Subcutaneous abdominal adipose tissue (tissue), 5 donors: ENCODE data around the gene DYNLL2.

Source experiments
- H3K27ac ChIP-seq: one replicate; pipeline ENCODE4 v1.7.0; 2013; ENCODE audit warnings: low read depth, mild to moderate bottlenecking, inconsistent platforms, low read length, moderate library complexity
- H3K27me3 ChIP-seq, 5 donors: one replicate each; pipeline ENCODE4 v1.7.0; 2013; ENCODE audit warnings: low read length in 5 of 5, inconsistent platforms in 1 of 5; ENCODE audit not compliant: control insufficient read depth in 5 of 5, insufficient read depth in 4 of 5
- H3K36me3 ChIP-seq, 5 donors: one replicate each; pipeline ENCODE4 v1.7.0; 2013; ENCODE audit warnings: low read length in 5 of 5; ENCODE audit not compliant: control insufficient read depth in 5 of 5, insufficient read depth in 5 of 5
- H3K4me1 ChIP-seq, 5 donors: one replicate each; pipeline ENCODE4 v1.7.0; 2013; ENCODE audit warnings: low read length in 5 of 5, mild to moderate bottlenecking in 3 of 5, moderate library complexity in 1 of 5; ENCODE audit not compliant: control insufficient read depth in 5 of 5, insufficient read depth in 5 of 5
- H3K4me3 ChIP-seq, 5 donors: one replicate each; pipeline ENCODE4 v1.7.0; 2013; ENCODE audit warnings: low read length in 5 of 5, low read depth in 1 of 5
- H3K9ac ChIP-seq, 5 donors: one replicate each; pipeline ENCODE4 v1.7.0; 2013; ENCODE audit warnings: low read length in 5 of 5, mild to moderate bottlenecking in 4 of 5, moderate library complexity in 3 of 5
- H3K9me3 ChIP-seq, 5 donors: one replicate each; pipeline ENCODE4 v1.7.0; 2013; ENCODE audit warnings: low read length in 5 of 5; ENCODE audit not compliant: control insufficient read depth in 5 of 5
- donor health status: healthy.
- donor health status: healthy.
- donor health status: healthy.
- donor health status: healthy.
- donor health status: healthy.

The DYNLL2 gene

DNA sequence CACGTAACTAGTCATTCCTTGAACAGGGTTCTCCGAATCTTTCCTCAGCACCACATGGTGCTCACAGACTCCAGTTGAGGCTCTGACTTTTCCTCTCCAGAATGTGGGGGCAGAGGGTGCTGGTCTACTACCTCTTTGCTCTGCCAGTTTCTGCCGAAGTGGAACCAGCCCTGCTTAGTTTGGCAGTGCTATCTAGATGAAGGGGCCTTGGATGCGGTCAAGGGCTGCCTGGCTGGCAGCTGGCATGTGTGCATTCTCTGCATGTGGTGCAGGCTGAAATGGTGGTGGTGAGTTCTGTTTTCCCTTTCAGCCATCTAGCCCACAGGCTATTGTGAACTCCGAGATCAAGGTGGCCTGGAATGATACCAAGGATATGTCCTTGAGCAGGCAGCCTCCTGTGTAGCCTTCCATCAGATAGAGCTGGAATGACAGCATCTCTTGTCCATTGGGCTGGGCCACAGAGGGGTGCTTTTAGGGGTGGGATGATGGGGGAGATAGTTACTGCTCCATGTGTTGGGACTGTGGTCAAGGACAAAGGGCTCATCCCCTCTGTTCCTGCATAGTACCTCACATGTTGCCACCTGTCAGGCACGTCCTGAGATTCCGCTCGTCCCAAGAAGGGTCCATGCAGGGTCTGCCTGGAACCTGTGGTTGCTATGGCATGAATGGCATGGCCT lies 2.0 kb downstream of the DYNLL2 start:
- H3K27ac ChIP-seq, result peak overlapping the region; percentile 70
- H3K9ac ChIP-seq, result peak overlapping the region in 3 of 5 donors; percentile 6 to 78 (median 44)
- no peaks in the 10 kb centered on the region for H3K9me3 ChIP-seq
- no peaks in the 10 kb centered on the region for H3K27me3 ChIP-seq
- H3K36me3 ChIP-seq, result peaks cover 5 to 40% (median 36%) of the 10 kb centered on the region in 5 donors
- peaks cover 5 to 43% (median 35%) of the 10 kb centered on the region in 5 donors for H3K4me1 ChIP-seq
- peak overlapping the region; percentile 81 to 94 (median 84) for H3K4me3 ChIP-seq

DNA sequence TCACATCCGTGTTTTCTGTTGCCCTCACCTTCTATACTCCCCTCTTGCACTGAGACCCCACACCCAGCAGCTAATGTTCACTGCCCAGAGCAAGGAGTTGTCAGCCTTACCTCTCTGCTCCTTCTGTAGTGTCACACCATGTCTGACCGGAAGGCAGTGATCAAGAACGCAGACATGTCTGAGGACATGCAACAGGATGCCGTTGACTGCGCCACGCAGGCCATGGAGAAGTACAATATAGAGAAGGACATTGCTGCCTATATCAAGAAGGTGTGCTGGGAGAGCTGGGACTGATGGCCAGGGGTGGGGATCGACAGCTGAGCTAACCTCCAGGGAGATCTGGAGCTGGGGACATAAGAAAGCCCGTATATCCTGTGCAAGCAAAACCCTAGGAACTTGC lies 3.7 kb downstream of the DYNLL2 start:
- Histone ChIP-seq H3K36me3 (peaks cover 8 to 57% (median 53%) of the 10 kb centered on the region in 5 donors), H3K9me3 (no peaks in the 10 kb centered on the region), H3K9ac (peak overlapping the region in 2 of 5 donors; percentile 17 to 19), H3K4me1 (peaks cover 5 to 43% (median 35%) of the 10 kb centered on the region in 5 donors), H3K27me3 (no peaks in the 10 kb centered on the region), H3K4me3 (no peak overlapping the region), H3K27ac (no peak overlapping the region)

- Histone ChIP-seq H3K27me3 (no peaks in the 10 kb centered on the region), H3K36me3 (peaks cover 12 to 73% (median 67%) of the 10 kb centered on the region in 5 donors), H3K9ac (peak overlapping the region in 1 of 5 donors; percentile 50), H3K4me1 (peaks cover 5 to 38% (median 31%) of the 10 kb centered on the region in 5 donors), H3K9me3 (no peaks in the 10 kb centered on the region), H3K27ac (no peak overlapping the region), H3K4me3 (no peak overlapping the region)
These were observed 5.4 kb downstream of the DYNLL2 start for GRCh38 chr17:58088624-58089023.

DNA sequence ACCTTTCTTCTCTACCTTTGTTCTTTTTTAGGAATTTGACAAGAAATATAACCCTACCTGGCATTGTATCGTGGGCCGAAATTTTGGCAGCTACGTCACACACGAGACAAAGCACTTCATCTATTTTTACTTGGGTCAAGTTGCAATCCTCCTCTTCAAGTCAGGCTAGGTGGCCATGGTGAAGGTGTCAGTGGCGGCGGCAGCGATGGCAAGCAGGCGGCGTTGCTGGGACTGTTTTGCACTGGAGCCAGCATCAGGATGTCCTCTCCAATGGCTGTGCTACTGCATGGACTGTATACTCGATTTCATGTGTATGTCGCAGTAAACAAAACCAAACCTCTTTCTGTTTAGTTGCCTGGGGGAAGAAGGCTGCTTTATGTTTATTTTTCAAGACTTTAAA lies 5.9 kb downstream of the DYNLL2 start:
- Histone ChIP-seq H3K27ac (no peak overlapping the region), H3K4me1 (peaks cover 5 to 37% (median 30%) of the 10 kb centered on the region in 5 donors), H3K36me3 (peaks cover 12 to 78% (median 71%) of the 10 kb centered on the region in 5 donors), H3K4me3 (no peak overlapping the region), H3K27me3 (no peaks in the 10 kb centered on the region), H3K9ac (no peak overlapping the region), H3K9me3 (no peaks in the 10 kb centered on the region)

- Histone ChIP-seq H3K27me3 (no peaks in the 10 kb centered on the region), H3K36me3 (peaks cover 12 to 78% (median 72%) of the 10 kb centered on the region in 5 donors), H3K9me3 (no peaks in the 10 kb centered on the region), H3K4me3 (no peak overlapping the region), H3K9ac (no peak overlapping the region), H3K27ac (no peak overlapping the region), H3K4me1 (peaks cover 0 to 17% (median 10%) of the 10 kb centered on the region in 5 donors)
These were observed 7.9 kb downstream of the DYNLL2 start for GRCh38 chr17:58091024-58091567.

- Histone ChIP-seq H3K36me3 (peaks cover 11 to 73% (median 68%) of the 10 kb centered on the region in 5 donors), H3K27ac (no peak overlapping the region)
These were observed 9.0 kb downstream of the DYNLL2 start for GRCh38 chr17:58092101-58092796.

DNA sequence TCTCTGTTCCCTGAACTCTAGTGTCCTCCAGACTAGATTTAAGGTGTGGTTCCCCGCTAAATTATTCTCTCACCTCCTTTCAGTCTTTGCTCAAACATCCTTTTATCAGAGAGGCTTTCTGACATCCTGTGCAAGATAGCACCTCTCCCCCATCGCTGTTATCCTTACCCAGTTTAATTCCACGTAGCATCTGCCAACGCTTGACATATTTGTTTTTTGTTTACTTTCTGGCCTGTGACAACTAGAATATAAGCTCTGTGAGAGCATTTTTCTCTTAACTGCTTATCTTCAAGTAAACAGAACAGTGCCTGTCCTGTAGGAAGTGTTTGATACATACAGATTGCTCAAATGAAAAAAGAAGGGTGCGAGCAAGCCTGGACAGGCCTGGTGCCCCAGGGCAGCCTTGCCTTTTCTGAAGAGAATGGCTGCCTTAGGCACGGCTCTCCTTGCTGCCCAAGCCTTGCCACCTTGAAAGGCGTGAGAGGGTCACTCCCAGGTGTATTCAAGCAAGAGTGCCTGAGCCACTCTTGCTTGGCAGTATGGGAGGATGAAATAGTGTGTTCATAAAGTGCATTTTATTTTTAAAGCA lies 9.7 kb downstream of the DYNLL2 start:
- H3K27ac ChIP-seq, result no peak overlapping the region
- H3K9ac ChIP-seq, result no peak overlapping the region
- H3K4me3 ChIP-seq, result no peak overlapping the region
- no peaks in the 10 kb centered on the region for H3K9me3 ChIP-seq
- H3K36me3 ChIP-seq, result peaks cover 10 to 66% (median 63%) of the 10 kb centered on the region in 5 donors
- H3K4me1 ChIP-seq, result peaks cover 0 to 5% (median 0%) of the 10 kb centered on the region in 5 donors
- H3K27me3 ChIP-seq, result no peaks in the 10 kb centered on the region

More at GRCh38 chr17:58092101-58092796, 9.0 kb downstream of the DYNLL2 start:
- H3K4me3 ChIP-seq, result no peak overlapping the region
- H3K9ac ChIP-seq, result no peak overlapping the region
- H3K9me3 ChIP-seq, result no peaks in the 10 kb centered on the region
- H3K27me3 ChIP-seq, result no peaks in the 10 kb centered on the region
- peaks cover 0 to 5% (median 0%) of the 10 kb centered on the region in 5 donors for H3K4me1 ChIP-seq

DNA sequence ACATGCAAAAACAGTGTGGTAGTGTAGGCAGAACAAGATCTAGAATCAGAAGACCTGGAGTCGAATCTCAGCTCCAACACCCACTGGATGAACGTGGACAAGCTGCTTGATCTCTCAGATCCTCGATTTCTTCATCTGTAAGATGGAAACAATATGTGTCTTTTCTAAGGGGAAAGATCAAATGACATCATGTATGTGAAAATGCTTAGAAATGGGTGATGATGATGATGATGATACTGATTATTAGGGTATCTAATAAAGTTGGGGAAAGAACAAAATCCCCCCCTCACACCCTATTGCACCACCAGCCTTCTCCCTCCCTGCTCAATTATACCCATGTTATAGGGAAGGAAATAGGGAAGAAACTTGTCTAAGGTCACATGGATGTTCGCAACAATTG lies 10.9 kb downstream of the DYNLL2 start:
- Histone ChIP-seq H3K4me1 (no peaks in the 10 kb centered on the region), H3K27ac (no peak overlapping the region), H3K9ac (no peak overlapping the region), H3K36me3 (peaks cover 10 to 54% (median 52%) of the 10 kb centered on the region in 5 donors), H3K27me3 (no peaks in the 10 kb centered on the region), H3K4me3 (no peak overlapping the region), H3K9me3 (no peaks in the 10 kb centered on the region)

DNA sequence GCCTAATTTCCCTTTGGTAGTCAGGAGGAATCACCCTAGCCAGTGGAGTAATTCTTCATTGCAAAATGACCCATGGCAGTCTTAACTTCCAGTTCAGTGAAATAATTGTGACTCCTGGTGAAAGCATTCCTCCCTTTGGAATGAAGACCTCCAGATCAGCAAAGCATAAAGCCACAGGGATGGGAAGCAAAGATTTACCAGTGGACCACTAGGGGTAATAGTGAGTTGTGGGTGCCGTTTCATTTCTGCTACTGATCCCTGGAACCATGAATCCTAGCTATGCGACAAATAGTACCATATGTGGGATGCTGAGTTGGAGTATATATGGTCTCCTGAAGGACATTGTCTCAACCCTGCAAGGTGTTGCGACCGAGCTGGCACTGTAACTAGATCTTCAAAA lies 13.7 kb downstream of the DYNLL2 start:
- Histone ChIP-seq H3K4me1 (no peaks in the 10 kb centered on the region), H3K27me3 (no peaks in the 10 kb centered on the region), H3K4me3 (no peak overlapping the region), H3K36me3 (peaks cover 5 to 26% (median 25%) of the 10 kb centered on the region in 5 donors), H3K9me3 (no peaks in the 10 kb centered on the region), H3K27ac (no peak overlapping the region), H3K9ac (no peak overlapping the region)
